Activated naive CD8-positive, alpha-beta T cell (primary cell): Measurements from ENCODE around the gene ABCA6.
"Not testable (repeated sequence)": the region's sequence is repeated elsewhere in the genome, so short reads cannot be mapped to it uniquely, and the experiment has no call there.

Source experiments
- H3K27ac Mint-ChIP-seq: one replicate; pipeline ENCODE4 v1.8.0; 2021; ENCODE audit warnings: mixed read lengths
- H3K27me3 Mint-ChIP-seq: one replicate; pipeline ENCODE4 v1.8.0; 2021; ENCODE audit warnings: mixed read lengths
- H3K36me3 Mint-ChIP-seq: one replicate; pipeline ENCODE4 v1.8.0; 2021; ENCODE audit warnings: mixed read lengths
- H3K4me1 Mint-ChIP-seq: one replicate; pipeline ENCODE4 v1.8.0; 2021; ENCODE audit warnings: low read depth, mixed read lengths
- H3K4me3 Mint-ChIP-seq: one replicate; pipeline ENCODE4 v1.8.0; 2021; ENCODE audit warnings: mild to moderate bottlenecking, mixed read lengths
- H3K9me3 Mint-ChIP-seq: one replicate; pipeline ENCODE4 v1.8.0; 2021; ENCODE audit warnings: low read depth, mixed read lengths

Gene ABCA6

DNA sequence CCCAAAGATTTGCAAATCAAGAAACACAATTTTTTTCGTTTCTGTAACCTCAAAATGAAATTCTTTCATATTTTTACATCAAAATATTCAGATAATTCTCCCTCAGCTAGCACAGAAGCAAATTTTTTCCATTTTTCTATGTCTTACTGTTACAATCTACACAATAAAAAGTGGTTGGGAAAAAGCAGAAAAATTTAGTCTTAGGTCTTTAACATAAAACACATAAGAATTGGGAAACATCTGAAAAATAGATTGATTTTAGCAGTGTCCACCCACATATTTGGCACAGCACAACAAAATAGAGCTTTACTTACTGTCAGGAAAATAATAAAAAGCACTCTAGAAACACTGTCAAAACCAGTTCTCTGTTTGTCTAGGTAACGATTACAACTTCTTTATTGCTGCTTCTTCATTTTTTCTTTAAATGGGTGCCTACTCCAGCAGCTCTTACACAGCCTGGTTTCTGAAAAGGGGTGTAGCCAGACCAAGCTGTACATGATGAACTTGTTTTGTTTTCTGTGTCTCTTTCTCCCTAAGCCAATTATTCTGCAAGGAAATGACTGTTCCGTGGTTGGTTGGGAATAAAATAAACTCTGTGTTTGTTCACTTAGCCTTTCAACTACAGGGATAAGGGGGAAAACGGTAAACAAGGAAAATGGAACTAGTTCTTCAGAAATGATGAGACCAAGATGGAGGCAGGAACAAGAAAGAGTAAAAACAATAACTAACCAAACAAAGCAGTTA, at the start of gene ABCA6:
Gene ABCA6 (minus strand): TSS at position 465 of the 744 bp plus-strand sequence. CDS start 1,192 bp downstream, outside the sequence.
- peaks cover 4% of the 10 kb centered on the region for H3K36me3 Mint-ChIP-seq
- H3K9me3 Mint-ChIP-seq = peaks cover 4% of the 10 kb centered on the region
- H3K4me3 Mint-ChIP-seq = no peak within 1 kb of the TSS
- H3K27ac Mint-ChIP-seq = no peak within 1 kb of the TSS
- no peaks in the 10 kb centered on the region for H3K4me1 Mint-ChIP-seq
- H3K27me3 Mint-ChIP-seq = peaks cover 6% of the 10 kb centered on the region

DNA sequence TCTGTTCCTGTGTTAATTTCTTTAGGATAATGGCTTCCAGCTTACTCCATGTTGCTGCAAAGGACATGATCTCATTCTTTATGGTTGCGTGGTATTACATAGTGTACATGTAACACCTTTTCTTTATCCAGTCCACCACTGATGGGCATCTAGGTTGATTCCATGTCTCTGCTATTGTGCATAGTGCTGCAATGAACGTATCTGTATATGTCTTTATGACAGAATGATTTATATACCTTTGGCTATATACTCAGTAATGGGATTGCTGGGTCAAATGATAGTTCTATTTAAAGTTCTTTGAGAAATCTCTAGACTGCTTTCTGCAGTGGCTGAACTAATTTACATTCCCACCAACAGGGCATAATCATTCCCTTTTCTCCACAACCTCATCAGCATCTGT, 47.1 kb upstream of the ABCA6 start:
- no peaks in the 10 kb centered on the region for H3K9me3 Mint-ChIP-seq
- H3K4me1 Mint-ChIP-seq = no peaks in the 10 kb centered on the region
- peaks cover 6% of the 10 kb centered on the region for H3K36me3 Mint-ChIP-seq
- no peaks in the 10 kb centered on the region for H3K27me3 Mint-ChIP-seq
- H3K27ac Mint-ChIP-seq = no peak overlapping the region
- H3K4me3 Mint-ChIP-seq = no peak overlapping the region

- peaks cover 4% of the 10 kb centered on the region for H3K36me3 Mint-ChIP-seq
- H3K27ac Mint-ChIP-seq = no peak overlapping the region
- no peaks in the 10 kb centered on the region for H3K4me1 Mint-ChIP-seq
- H3K4me3 Mint-ChIP-seq = no peak overlapping the region
- H3K9me3 Mint-ChIP-seq = no peaks in the 10 kb centered on the region
- H3K27me3 Mint-ChIP-seq = no peaks in the 10 kb centered on the region
These were observed 46.4 kb upstream of the ABCA6 start for GRCh38 chr17:69188064-69188463.

GRCh38 chr17:69187294-69187693, 45.6 kb upstream of the ABCA6 start:
- Mint-ChIP-seq H3K4me1 (no peaks in the 10 kb centered on the region), H3K27me3 (no peaks in the 10 kb centered on the region), H3K27ac (no peak overlapping the region), H3K4me3 (no peak overlapping the region), H3K9me3 (no peaks in the 10 kb centered on the region), H3K36me3 (peaks cover 6% of the 10 kb centered on the region)

DNA sequence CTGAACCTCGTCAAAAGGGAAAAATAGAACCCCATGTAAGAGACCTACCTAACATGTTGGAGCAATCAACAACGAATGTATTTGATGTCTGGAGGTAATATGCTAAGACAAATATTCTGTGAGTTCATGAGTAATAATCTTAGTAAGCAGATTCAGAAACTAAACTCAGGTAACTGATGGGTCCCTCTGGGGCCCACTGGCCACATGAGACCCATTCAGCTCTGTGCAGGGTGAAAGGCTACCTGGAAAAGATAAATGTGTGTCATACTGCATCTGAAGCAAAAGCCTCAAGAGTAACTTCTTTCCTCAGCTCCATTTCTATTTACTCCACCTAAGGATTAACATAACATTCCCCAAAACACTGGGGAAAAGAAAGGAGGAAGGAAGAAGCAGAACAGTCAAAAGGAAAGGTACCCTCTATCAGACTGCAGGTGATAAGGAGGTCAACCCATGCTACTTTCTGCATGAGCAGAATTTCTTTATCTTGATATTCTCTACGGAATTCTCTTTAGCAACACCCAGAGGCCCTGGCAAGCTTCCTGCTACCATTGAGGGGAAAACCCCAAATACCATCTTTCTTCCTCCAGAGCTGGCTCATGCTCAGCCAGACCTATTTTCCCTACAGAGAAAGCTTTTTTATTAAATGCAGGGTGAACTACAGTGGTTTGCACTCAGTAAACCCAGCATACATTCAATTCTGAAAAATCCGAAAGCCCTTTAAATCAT, 37.7 kb upstream of the ABCA6 start:
- H3K9me3 Mint-ChIP-seq = no peaks in the 10 kb centered on the region
- H3K4me3 Mint-ChIP-seq = no peak overlapping the region
- no peak overlapping the region for H3K27ac Mint-ChIP-seq
- H3K36me3 Mint-ChIP-seq = peaks cover 3% of the 10 kb centered on the region
- H3K4me1 Mint-ChIP-seq = no peaks in the 10 kb centered on the region
- no peaks in the 10 kb centered on the region for H3K27me3 Mint-ChIP-seq

DNA sequence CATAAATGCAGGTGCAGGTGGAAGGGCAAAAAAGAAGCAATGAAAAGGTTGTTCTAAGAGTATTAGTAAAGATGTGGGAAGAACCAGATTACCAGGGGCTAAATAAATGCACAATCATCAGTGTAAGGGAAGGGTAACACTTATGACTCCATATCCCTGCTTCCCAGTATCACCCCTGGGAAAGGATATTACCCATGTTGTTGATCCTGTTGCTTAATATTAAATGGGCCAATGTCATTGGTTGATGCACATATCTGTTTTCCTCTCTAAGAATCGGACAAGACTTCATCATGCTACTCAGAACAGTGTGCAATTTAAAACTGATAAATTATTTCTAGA, 34.7 kb upstream of the ABCA6 start:
- H3K9me3 Mint-ChIP-seq = no peaks in the 10 kb centered on the region
- no peak overlapping the region for H3K27ac Mint-ChIP-seq
- no peaks in the 10 kb centered on the region for H3K27me3 Mint-ChIP-seq
- no peaks in the 10 kb centered on the region for H3K36me3 Mint-ChIP-seq
- H3K4me1 Mint-ChIP-seq = no peaks in the 10 kb centered on the region
- H3K4me3 Mint-ChIP-seq = no peak overlapping the region

GRCh38 chr17:69175625-69176456, 34.1 kb upstream of the ABCA6 start:
- H3K27me3 Mint-ChIP-seq = no peaks in the 10 kb centered on the region
- no peaks in the 10 kb centered on the region for H3K4me1 Mint-ChIP-seq
- H3K4me3 Mint-ChIP-seq = no peak overlapping the region
- no peaks in the 10 kb centered on the region for H3K9me3 Mint-ChIP-seq
- no peak overlapping the region for H3K27ac Mint-ChIP-seq
- H3K36me3 Mint-ChIP-seq = no peaks in the 10 kb centered on the region

DNA sequence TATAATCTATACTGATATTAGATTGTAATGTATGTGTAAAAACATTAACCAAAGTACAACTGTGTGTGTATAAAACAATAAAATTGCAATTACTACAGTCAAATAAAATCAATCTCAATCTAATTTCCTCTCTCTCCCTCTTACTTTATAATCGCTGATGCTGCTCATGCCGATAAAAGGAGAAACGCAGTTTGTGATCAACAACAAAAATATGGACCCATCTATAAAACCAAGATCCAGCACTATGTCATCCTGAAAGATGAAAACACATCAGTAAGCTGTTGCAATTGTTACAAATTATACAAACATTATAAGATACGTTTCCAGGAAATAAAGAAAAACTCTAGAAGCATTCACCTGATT, 33.5 kb upstream of the ABCA6 start:
- no peaks in the 10 kb centered on the region for H3K9me3 Mint-ChIP-seq
- H3K4me1 Mint-ChIP-seq = no peaks in the 10 kb centered on the region
- no peak overlapping the region for H3K4me3 Mint-ChIP-seq
- no peaks in the 10 kb centered on the region for H3K36me3 Mint-ChIP-seq
- H3K27me3 Mint-ChIP-seq = no peaks in the 10 kb centered on the region
- no peak overlapping the region for H3K27ac Mint-ChIP-seq

- Mint-ChIP-seq H3K9me3 (no peaks in the 10 kb centered on the region), H3K4me3 (no peak overlapping the region), H3K27ac (no peak overlapping the region), H3K4me1 (no peaks in the 10 kb centered on the region), H3K27me3 (no peaks in the 10 kb centered on the region), H3K36me3 (peaks cover 5% of the 10 kb centered on the region)
These were observed 31.4 kb upstream of the ABCA6 start for GRCh38 chr17:69173118-69173517.

- Mint-ChIP-seq H3K4me3 (no peak overlapping the region), H3K4me1 (no peaks in the 10 kb centered on the region), H3K27ac (no peak overlapping the region), H3K36me3 (peaks cover 5% of the 10 kb centered on the region), H3K9me3 (no peaks in the 10 kb centered on the region), H3K27me3 (no peaks in the 10 kb centered on the region)
These were observed 28.7 kb upstream of the ABCA6 start for GRCh38 chr17:69170377-69170776.

DNA sequence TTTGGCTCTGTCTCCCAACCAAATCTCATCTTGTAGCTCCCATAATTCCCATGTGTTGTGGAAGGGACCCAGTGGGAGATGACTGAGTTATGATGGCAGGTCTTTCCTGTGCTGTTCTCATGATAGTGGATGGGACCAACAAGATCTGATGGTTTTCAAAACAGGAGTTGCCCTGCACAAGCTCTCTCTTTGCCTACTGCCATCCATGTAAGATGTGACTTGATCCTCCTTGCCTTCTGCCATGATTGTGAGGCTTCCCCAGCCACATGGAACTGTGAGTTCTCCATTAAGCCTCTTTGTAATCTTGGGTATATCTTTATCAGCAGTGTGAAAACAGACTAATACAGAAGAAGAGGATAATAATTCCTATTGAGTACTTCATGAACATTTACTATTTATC, 26.9 kb upstream of the ABCA6 start:
- H3K4me3 Mint-ChIP-seq, H3K27ac Mint-ChIP-seq, H3K9me3 Mint-ChIP-seq, H3K27me3 Mint-ChIP-seq, H3K4me1 Mint-ChIP-seq, H3K36me3 Mint-ChIP-seq: not testable (repeated sequence)

GRCh38 chr17:69166957-69167356, 25.3 kb upstream of the ABCA6 start:
- Mint-ChIP-seq H3K27me3 (no peaks in the 10 kb centered on the region), H3K4me1 (no peaks in the 10 kb centered on the region), H3K36me3 (peaks cover 5% of the 10 kb centered on the region), H3K9me3 (no peaks in the 10 kb centered on the region), H3K4me3 (no peak overlapping the region), H3K27ac (no peak overlapping the region)

DNA sequence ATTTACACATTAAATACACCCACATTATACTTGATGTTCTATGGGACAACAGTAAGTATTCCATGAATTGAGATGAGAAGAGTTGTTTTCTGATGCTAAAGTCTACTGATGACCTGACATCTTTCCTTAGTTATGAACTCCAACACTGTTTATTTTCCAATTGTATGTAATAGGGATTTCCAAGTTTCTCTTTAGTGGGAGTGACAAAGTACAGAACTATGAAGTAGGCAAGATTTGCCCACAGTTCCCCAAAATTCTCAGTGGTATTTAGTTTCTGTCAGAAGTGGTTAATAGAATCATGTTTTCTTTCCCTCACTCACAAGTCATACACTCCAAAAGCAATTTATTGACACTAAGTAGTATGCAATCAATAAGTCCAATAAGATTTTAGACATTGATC, 22.5 kb upstream of the ABCA6 start:
- Mint-ChIP-seq H3K27me3 (no peaks in the 10 kb centered on the region), H3K36me3 (peaks cover 2% of the 10 kb centered on the region), H3K27ac (no peak overlapping the region), H3K4me1 (no peaks in the 10 kb centered on the region), H3K4me3 (no peak overlapping the region), H3K9me3 (no peaks in the 10 kb centered on the region)

DNA sequence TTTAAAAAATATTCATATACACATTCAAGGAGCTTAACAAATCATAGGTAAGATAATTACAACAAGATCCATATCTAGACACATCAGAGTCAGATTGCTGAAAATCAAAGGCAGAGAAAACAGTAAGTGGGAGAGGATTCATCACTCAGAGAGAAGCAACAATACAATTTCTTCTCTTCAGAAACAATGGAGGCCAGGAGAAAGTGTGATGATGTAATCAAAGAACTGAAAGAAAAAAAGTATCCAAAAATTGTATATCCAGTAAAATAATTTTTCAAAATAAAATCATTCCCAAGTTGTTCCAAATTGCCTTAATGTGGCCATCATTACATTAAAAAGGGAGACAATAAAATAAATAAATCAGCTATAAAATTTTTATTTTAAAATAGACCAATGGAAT, 17.7 kb upstream of the ABCA6 start:
- no peaks in the 10 kb centered on the region for H3K9me3 Mint-ChIP-seq
- H3K4me1 Mint-ChIP-seq = no peaks in the 10 kb centered on the region
- H3K27me3 Mint-ChIP-seq = no peaks in the 10 kb centered on the region
- peaks cover 6% of the 10 kb centered on the region for H3K36me3 Mint-ChIP-seq
- H3K27ac Mint-ChIP-seq = no peak overlapping the region
- H3K4me3 Mint-ChIP-seq = no peak overlapping the region

DNA sequence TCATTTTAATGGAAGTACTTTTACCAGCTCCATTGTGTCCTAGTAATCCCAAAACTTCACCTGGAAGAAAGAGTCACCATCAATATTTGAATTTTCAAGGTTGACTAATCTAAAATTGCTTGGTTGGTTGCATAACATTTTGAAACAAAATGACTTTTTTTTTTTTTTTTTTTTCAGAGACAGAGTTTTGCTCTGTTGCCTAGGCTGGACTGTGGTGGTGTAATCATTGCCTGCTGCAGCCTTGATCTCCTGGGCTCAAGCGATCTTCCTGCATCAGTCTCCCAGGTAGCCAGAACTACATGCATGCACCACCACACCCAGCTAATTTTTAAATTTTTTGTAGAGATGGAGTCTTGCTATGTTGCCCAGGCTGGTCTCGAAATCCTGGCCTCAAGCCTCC, 12.6 kb upstream of the ABCA6 start:
- Mint-ChIP-seq H3K36me3 (peaks cover 10% of the 10 kb centered on the region), H3K27ac (no peak overlapping the region), H3K4me3 (no peak overlapping the region), H3K4me1 (no peaks in the 10 kb centered on the region), H3K27me3 (no peaks in the 10 kb centered on the region), H3K9me3 (no peaks in the 10 kb centered on the region)
